Kidney (tissue), 14 donors: ENCODE results near the gene RREB1. TPM values are rescaled to one million over a fixed set of nuclear protein-coding genes. Genes with fewer than 3 reads are reported as not detected.

Source experiments
- DNase-seq, 5 donors: peaks; one replicate each; pipeline ENCODE4 v3.0.0-alpha.2; 2013 to 2020
- FAIRE-seq: peaks from 2 replicates; lab custom pipeline; 2012; peaks lifted over from hg19 to GRCh38; lab: Jason Lieb, UNC
- H3K27ac ChIP-seq, 2 donors: one replicate each; pipeline ENCODE4 v1.7.0; 2013; ENCODE audit warnings: low read depth in 2 of 2, low read length in 2 of 2, inconsistent platforms in 1 of 2
- H3K27me3 ChIP-seq: one replicate; pipeline ENCODE4 v1.7.1; 2013; ENCODE audit warnings: low read length, inconsistent platforms; ENCODE audit not compliant: control insufficient read depth, insufficient read depth
- H3K36me3 ChIP-seq, 3 donors: one replicate each; pipeline versions ENCODE4 v1.7.0 to v1.7.1; 2013; ENCODE audit warnings: low read length in 3 of 3, control low read depth in 1 of 3, inconsistent platforms in 1 of 3; ENCODE audit not compliant: insufficient read depth in 3 of 3, control insufficient read depth in 2 of 3
- H3K4me1 ChIP-seq, 3 donors: one replicate each; pipeline versions ENCODE4 v1.7.0 to v1.7.1; 2013; ENCODE audit warnings: low read length in 3 of 3, inconsistent platforms in 1 of 3, low read depth in 1 of 3; ENCODE audit not compliant: control insufficient read depth in 2 of 3, insufficient read depth in 2 of 3
- H3K4me3 ChIP-seq, 3 donors: one replicate each; pipeline versions ENCODE4 v1.7.0 to v1.8.1; 2013; ENCODE audit warnings: low read length in 3 of 3, control low read depth in 1 of 3, inconsistent platforms in 1 of 3
- H3K9ac ChIP-seq, 3 donors: one replicate each; pipeline versions ENCODE4 v1.7.0 to v1.7.1; 2013; ENCODE audit warnings: low read length in 3 of 3, control low read depth in 1 of 3, inconsistent platforms in 1 of 3
- H3K9me3 ChIP-seq, 3 donors: one replicate each; pipeline versions ENCODE4 v1.7.0 to v1.7.1; 2013; ENCODE audit warnings: low read length in 3 of 3, control low read depth in 1 of 3, inconsistent platforms in 1 of 3; ENCODE audit not compliant: control insufficient read depth in 2 of 3, insufficient read depth in 1 of 3
- intact Hi-C: fragments of 100-400 bp; cut with DNase I; formaldehyde crosslinking; loops from one replicate; pipeline ENCODE4 v1.11.1; 2022
- polyA plus RNA-seq: library from polyadenylated mRNA; stranded (reverse); fragments of 350-450 nt; fragmentation: Illumina TruSeq; extraction: RNeasy Lipid Tissue Mini Kit (QIAGEN cat#74804); gene quantifications from one replicate; pipeline ENCODE4 v1.2.3, GENCODE V29; 2014; ENCODE audit warnings: low read depth, low replicate concordance; ENCODE audit not compliant: insufficient read depth
- total RNA-seq: library from RNA; stranded (reverse); fragmentation: NEBNext Ultra II Directional; extraction: Animal tissue kit (Norgen Biotek cat#: 25700); gene quantifications from one replicate; pipeline ENCODE4 v1.2.1, GENCODE V29; 2021
- TF ChIP-seq, protein P1 (sequence below): IDR thresholded peaks from 3 replicates; pipeline ENCODE4 v1.5.1; 2012; ENCODE audit warnings: mild to moderate bottlenecking, moderate library complexity, borderline replicate concordance; ENCODE audit not compliant: insufficient read depth; ENCODE audit errors: extremely low read depth
- donor health status: control.
- donor health status: control.
- donor health status: control.
- donor health status: control.
- donor health status: control.
- donor health status: DM: yes; HTN: yes; CAD: no.
- donor health status: Normal renal cell carcinoma (clear cell type).

RREB1 gene
- total and polyA plus RNA-seq, 2 donors from 2014 or later, result 5.9 to 56.5 TPM

DNA sequence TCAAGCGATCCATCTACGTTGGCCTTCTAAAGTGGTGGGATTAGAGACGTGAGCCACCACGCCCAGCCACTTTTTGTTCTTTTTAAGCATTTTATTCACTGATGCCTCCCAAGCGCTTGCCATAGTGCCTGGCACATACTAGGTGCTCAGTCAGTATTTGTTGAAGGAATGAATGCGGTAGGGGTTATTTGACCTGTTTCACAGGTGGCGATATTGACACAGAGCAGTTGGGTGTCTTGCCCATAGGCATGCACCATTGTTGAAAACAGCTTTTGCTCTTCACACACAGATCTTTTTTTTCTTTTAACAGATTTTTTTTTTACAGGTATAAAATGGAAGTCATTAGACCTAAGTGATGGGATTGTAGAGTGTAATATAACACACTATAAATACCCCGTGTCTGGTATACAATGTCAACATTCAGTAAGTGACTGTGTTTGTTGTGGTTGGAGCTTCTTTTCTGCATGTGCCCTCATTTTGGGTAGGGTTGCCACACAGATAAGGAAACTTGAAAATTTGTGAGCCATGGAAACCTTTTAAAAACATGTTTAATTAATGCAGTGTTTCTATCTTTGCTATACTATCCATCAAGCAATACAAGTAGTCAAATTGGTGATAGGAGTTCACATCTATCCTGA lies 24.8 kb downstream of the RREB1 start:
- intact Hi-C loops, result no loop called here
- no peaks in the 10 kb centered on the region for H3K9me3 ChIP-seq

DNA sequence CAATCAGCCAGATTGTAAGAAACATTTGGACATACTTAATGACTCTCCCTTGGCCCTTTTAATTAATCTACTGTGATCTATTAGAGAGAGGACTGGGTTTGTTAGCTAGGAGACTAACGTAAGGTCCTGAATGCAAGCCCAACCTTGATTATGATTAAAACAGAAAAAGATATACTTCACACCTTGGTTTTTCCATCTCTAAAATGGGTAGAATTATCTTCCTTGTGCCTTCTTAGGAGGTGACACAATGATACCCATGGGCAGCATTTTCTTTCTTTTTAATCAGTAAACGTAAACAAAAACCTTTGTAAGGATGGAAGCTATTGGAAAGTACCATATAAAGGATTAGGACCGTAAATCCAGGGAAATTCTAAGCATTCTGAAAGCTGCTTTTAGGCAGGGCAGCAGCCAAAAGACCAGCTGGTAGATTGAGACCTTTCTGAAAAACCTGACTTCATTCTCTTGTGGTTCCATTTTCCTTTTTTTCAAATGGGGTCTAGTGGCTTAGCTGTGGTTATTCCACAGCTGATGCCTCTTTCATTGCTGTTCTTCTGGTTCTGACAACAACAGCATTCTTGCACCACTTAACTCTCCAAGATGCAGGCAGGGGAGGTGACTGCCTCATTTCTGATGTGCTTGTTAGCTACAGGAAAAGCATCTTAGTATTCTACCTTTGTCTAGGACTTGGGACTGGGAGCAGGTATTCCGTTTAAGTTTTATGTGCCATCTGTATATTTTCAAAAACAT lies 27.4 kb downstream of the RREB1 start:
- TF ChIP-seq, protein P1, sequence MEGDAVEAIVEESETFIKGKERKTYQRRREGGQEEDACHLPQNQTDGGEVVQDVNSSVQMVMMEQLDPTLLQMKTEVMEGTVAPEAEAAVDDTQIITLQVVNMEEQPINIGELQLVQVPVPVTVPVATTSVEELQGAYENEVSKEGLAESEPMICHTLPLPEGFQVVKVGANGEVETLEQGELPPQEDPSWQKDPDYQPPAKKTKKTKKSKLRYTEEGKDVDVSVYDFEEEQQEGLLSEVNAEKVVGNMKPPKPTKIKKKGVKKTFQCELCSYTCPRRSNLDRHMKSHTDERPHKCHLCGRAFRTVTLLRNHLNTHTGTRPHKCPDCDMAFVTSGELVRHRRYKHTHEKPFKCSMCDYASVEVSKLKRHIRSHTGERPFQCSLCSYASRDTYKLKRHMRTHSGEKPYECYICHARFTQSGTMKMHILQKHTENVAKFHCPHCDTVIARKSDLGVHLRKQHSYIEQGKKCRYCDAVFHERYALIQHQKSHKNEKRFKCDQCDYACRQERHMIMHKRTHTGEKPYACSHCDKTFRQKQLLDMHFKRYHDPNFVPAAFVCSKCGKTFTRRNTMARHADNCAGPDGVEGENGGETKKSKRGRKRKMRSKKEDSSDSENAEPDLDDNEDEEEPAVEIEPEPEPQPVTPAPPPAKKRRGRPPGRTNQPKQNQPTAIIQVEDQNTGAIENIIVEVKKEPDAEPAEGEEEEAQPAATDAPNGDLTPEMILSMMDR, result no peak
- H3K4me1 ChIP-seq, result peaks cover 0 to 28% (median 17%) of the 10 kb centered on the region in 3 donors

More for the DNA sequence above, 24.8 kb downstream of the RREB1 start:
- DNase-seq (no peak), FAIRE-seq (no peak)
- TF ChIP-seq, protein P1, result no peak
- no peak overlapping the region for H3K4me3 ChIP-seq
- no peaks in the 10 kb centered on the region for H3K36me3 ChIP-seq
- H3K27me3 ChIP-seq, result no peaks in the 10 kb centered on the region
- no peak overlapping the region for H3K9ac ChIP-seq
- no peak overlapping the region for H3K27ac ChIP-seq
- H3K4me1 ChIP-seq, result peaks cover 0 to 14% (median 8%) of the 10 kb centered on the region in 3 donors

DNA sequence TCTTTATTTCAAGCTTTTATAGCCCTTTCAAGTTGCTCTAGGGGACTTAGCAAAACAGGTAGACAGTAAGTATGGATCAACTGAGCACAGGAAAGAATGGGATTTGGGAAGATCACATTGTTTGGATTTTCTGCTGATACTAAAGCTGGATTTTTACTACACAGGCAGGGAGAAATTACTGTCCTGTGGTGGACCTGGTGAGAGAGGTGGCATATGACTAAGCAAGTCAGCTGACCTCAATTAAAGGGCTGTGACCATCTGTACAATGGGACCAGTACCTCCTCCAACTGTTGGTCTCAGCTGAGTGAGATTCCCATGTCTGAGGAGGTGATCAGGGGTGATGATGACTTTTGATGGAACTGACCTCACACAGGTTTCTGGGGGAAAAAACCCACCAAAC lies 28.0 kb downstream of the RREB1 start:
- TF ChIP-seq, protein P1, result no peak
- Histone ChIP-seq H3K36me3 (no peaks in the 10 kb centered on the region), H3K27ac (no peak overlapping the region), H3K27me3 (no peaks in the 10 kb centered on the region), H3K4me3 (no peak overlapping the region), H3K9ac (no peak overlapping the region), H3K9me3 (no peaks in the 10 kb centered on the region), H3K4me1 (peaks cover 0 to 32% (median 17%) of the 10 kb centered on the region in 3 donors)
- DNase-seq (no peak), FAIRE-seq (no peak)
- intact Hi-C loops, result no loop called here

More for the DNA sequence above, 27.4 kb downstream of the RREB1 start:
- H3K9me3 ChIP-seq, result no peaks in the 10 kb centered on the region
- H3K27me3 ChIP-seq, result no peaks in the 10 kb centered on the region
- no peak overlapping the region for H3K4me3 ChIP-seq
- no peak overlapping the region for H3K27ac ChIP-seq
- DNase-seq, result no peak
- no peak for FAIRE-seq
- intact Hi-C loops, result no loop called here
- no peaks in the 10 kb centered on the region for H3K36me3 ChIP-seq
- H3K9ac ChIP-seq, result no peak overlapping the region
